Activated CD4-positive, alpha-beta T cell treated with anti-CD3 and anti-CD28 coated beads for 36 hours (primary cell): Measurements from ENCODE around the gene CCDC116. TPM values are rescaled to one million over a fixed set of nuclear protein-coding genes. Genes with fewer than 3 reads are reported as not detected.
A peak's percentile ranks its signal among the peaks of the same experiment; 100 is the strongest.
"Not testable (repeated sequence)": the region's sequence is repeated elsewhere in the genome, so short reads cannot be mapped to it uniquely, and the experiment has no call there.

ENCODE experiments used
- ATAC-seq: fragments of 200-7000 bp; cut with Tn5 transposase; one replicate; pipeline ENCODE4 v1.10.0; 2021; ENCODE audit warnings: mild to moderate bottlenecking, moderate library complexity
- CTCF ChIA-PET: fragments of 350-600 bp; sonication (Branson Sonifier 250); formaldehyde crosslinking; loops from one replicate; lab custom pipeline; 2021; ENCODE audit warnings: antibody characterized with exemption; lab: Charles Lee
- POLR2A ChIA-PET: fragments of 350-600 bp; sonication (Branson Sonifier 250); formaldehyde crosslinking; loops from one replicate; lab custom pipeline; 2021; ENCODE audit warnings: antibody characterized with exemption, inconsistent platforms; lab: Charles Lee
- DNase-seq: peaks from one replicate; pipeline ENCODE4 v3.0.0-alpha.2; 2020
- H3K27ac Mint-ChIP-seq: one replicate; pipeline ENCODE4 v1.8.0; 2021; ENCODE audit warnings: mixed read lengths
- H3K27me3 Mint-ChIP-seq: one replicate; pipeline ENCODE4 v1.8.0; 2021; ENCODE audit warnings: mixed read lengths
- H3K36me3 Mint-ChIP-seq: one replicate; pipeline ENCODE4 v1.8.0; 2021; ENCODE audit warnings: low read depth, mixed read lengths
- H3K4me1 Mint-ChIP-seq: one replicate; pipeline ENCODE4 v1.8.0; 2021; ENCODE audit warnings: mixed read lengths
- H3K4me3 Mint-ChIP-seq: one replicate; pipeline ENCODE4 v1.8.0; 2021; ENCODE audit warnings: mild to moderate bottlenecking, moderate library complexity, mixed read lengths
- H3K9me3 Mint-ChIP-seq: one replicate; pipeline ENCODE4 v1.8.0; 2021; ENCODE audit warnings: low read depth, mixed read lengths
- intact Hi-C, 2 experiments: fragments of 100-400 bp; cut with DNase I in 1 of 2; cut with micrococcal nuclease in 1 of 2; formaldehyde crosslinking; loops; one replicate each; pipeline versions ENCODE4 v1.14.2 to v1.15.1; 2022 to 2024; cut with DNase I, micrococcal nuclease
- total RNA-seq, 2 experiments: library from RNA; stranded (reverse); gene quantifications; one replicate each; pipeline ENCODE4 v1.2.3, GENCODE V29; 2021

The CCDC116 gene
- total RNA-seq, 2 experiments from 2014 or later: 0.23 to 0.33 TPM

DNA sequence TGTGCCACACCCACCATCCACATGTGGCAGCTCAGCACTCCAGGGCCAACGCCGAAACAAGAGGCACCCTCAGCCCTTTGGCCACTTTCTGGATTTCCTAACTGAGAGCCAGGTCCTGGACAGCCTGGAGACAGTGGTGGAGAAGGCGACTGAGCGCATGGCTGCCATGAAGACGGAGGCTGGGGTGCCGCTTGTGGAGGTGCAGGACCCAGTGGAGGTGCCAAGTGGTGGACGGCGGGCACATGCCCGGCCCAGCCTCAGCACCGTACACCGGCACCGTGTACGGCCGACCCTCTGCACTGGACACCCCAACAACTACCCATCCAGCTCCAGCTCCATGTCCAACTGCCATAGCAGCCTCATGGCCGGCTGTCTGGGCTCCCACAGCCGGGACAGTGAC is 1.5 kb downstream of the CCDC116 start:
- H3K27ac Mint-ChIP-seq: no peak overlapping the region
- intact Hi-C loops: no loop called here
- CTCF ChIA-PET: interaction anchor here (10.9 kb wide), 1 partner anchor 9 kb away, joined by 209 read pairs; the partner anchor contains the start of gene SDF2L1
- DNase-seq (no peak), ATAC-seq (no peak)
- POLR2A ChIA-PET: no interaction called here
- peaks cover 13% of the 10 kb centered on the region for H3K4me1 Mint-ChIP-seq
- no peaks in the 10 kb centered on the region for H3K9me3 Mint-ChIP-seq
- no peak overlapping the region for H3K4me3 Mint-ChIP-seq
- no peaks in the 10 kb centered on the region for H3K27me3 Mint-ChIP-seq
- H3K36me3 Mint-ChIP-seq: peaks cover 2% of the 10 kb centered on the region

DNA sequence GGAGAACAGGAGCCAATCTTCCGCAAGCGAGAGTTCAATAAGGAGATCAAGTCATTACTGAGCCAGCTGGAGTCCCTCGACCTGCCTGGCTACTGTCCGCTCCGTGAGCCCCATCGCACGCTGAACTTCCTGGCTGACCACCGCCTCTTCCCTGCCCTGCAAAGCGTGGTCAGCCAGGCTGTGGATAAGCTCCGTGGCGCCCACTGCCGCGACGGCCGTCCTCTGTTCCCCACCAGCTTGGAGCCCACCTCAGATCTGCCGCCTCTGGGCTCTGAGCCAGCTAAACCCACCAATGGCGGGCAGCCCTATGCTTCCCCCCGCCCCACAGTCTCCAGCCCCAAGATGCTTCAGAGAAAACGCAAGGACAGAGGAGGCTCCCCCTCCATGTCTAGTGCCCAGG is 2.3 kb downstream of the CCDC116 start:
- H3K4me1 Mint-ChIP-seq: peaks cover 13% of the 10 kb centered on the region
- H3K4me3 Mint-ChIP-seq: no peak overlapping the region
- POLR2A ChIA-PET: no interaction called here
- CTCF ChIA-PET: interaction anchor here (0.6 to 10.9 kb wide), 2 partner anchors 8 to 66 kb away, joined by 3 to 209 read pairs; partner anchors contain the start of gene SDF2L1
- H3K27me3 Mint-ChIP-seq: no peaks in the 10 kb centered on the region
- no peaks in the 10 kb centered on the region for H3K9me3 Mint-ChIP-seq
- ATAC-seq (no peak), DNase-seq (no peak)
- H3K36me3 Mint-ChIP-seq: no peaks in the 10 kb centered on the region
- H3K27ac Mint-ChIP-seq: no peak overlapping the region
- intact Hi-C loops: no loop called here

DNA sequence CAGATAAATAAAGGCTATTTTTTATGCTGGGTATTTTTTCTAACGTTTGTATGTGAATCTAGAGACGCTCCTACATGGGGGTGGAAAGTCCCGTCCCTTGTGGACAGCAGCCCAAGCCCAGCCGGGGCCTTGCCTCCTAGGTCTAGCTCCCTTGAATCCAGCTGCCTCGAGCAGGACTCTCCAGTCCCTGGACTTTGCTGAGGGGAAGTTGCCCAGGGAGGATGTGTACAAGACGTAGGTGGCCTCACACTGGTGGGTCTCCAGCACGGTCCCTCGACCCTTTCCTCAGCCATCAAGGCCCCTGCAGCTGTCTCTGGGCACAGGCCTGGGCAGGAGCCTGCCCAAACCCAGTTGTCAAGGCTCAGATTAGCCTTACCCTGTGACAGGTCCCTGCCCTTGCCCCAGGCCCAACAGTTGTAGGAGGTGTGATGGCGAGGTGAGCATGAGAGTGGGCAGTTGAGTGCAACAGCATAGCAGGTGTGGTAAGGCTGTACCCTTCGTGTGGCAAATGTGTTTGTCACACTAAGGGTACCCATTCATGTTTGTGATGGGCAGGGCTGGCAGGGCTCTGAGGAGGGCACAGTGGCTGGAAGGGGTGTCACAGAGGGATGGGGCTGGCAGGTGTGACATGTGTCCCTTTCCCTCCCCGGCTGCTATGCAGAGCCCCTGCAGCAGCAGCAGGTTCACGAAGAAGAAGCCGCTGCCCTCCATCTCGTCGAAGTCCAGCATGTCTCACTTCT is 3.4 kb downstream of the CCDC116 start:
- H3K4me3 Mint-ChIP-seq: no peak overlapping the region
- DNase-seq (no peak), ATAC-seq (no peak)
- intact Hi-C loops: no loop called here
- no peaks in the 10 kb centered on the region for H3K9me3 Mint-ChIP-seq
- ChIA-PET CTCF (interaction anchor here (10.9 kb wide), 1 partner anchor 7 kb away, joined by 209 read pairs; the partner anchor contains the start of gene SDF2L1), POLR2A (no interaction called here)
- peaks cover 8% of the 10 kb centered on the region for H3K4me1 Mint-ChIP-seq
- H3K36me3 Mint-ChIP-seq: no peaks in the 10 kb centered on the region
- H3K27ac Mint-ChIP-seq: no peak overlapping the region
- no peaks in the 10 kb centered on the region for H3K27me3 Mint-ChIP-seq

DNA sequence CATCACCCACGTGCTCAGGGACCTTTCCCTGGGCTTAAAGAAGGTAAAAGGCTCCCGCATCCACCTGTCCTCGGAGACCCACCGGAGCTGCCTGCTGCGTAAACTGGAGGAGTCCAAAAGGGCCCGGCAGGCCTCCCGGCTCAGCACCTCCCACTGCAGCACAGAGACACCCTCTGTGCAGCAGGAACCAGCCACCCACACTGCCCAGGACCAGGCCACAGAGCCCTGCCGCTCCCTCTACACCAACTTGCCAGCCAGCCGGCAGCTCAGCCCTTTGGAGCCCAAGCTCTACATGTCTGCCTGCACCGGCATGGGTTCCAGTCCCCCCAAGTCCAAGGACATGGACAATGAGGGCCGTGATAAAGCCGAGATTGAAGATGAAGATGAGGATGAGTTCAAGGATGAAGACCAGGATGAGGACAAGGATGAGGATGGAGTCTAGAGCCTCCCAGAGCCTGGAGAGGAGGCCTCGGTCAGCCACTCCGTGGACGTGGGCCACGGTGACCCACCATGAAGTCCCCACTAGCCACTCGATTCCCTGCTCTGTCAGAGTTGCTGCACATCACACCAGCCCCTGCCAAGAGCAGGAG is 4.2 kb downstream of the CCDC116 start:
- ChIA-PET CTCF (interaction anchor here (0.9 to 10.9 kb wide), 2 partner anchors 7 kb away, joined by 3 to 209 read pairs; partner anchors contain the start of gene SDF2L1), POLR2A (no interaction called here)
- Mint-ChIP-seq H3K4me3 (no peak overlapping the region), H3K27me3 (peaks cover 2% of the 10 kb centered on the region), H3K27ac (no peak overlapping the region), H3K9me3 (no peaks in the 10 kb centered on the region), H3K36me3 (no peaks in the 10 kb centered on the region), H3K4me1 (peaks cover 14% of the 10 kb centered on the region)
- ATAC-seq (no peak), DNase-seq (no peak)
- intact Hi-C loops: no loop called here

DNA sequence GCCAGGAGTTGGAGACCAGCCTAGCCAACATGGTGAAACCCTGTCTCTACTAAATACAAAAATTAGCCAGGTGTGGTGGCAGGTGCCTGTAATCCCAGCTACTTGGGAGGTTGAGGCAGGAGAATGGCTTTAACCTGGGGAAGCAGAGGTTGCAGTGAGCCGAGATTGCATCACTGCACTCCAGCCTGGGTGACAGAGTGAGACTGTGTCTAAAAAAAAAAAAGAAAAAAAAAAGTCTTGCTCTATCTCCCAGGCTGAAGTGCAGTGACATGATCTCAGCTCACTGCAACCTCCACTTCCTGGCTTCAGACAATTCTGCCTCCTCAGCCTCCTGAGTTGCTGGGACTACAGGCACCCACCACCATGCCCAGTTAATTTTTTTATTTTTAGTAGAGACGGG is 4.9 kb downstream of the CCDC116 start:
- CTCF ChIA-PET: interaction anchor here (0.9 kb wide), 1 partner anchor 8 kb away, joined by 3 read pairs; no protein-coding TSS in a partner anchor
- H3K4me1 Mint-ChIP-seq: peaks cover 14% of the 10 kb centered on the region

DNA sequence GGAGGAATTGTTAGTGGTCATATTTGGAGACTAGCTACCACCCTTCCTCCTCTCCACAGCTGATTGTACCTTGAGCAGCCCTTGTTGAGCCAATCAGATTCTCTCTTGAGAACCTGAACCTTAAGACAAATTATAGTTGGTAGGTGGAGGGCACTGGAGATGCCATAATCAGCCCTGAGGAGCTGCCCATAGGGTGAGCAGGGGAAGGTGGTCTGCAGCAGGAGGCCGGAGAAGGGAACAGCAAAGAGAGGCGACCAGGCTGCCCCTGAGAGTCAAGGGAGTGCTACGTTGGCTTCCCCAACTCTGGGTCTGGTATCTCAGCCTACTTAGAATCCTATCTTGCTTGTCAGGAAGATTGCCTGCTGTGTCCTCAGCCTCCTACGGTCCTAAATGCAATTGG is 6.8 kb downstream of the CCDC116 start:
- Mint-ChIP-seq H3K36me3 (peaks cover 12% of the 10 kb centered on the region), H3K9me3 (no peaks in the 10 kb centered on the region), H3K27ac (no peak overlapping the region), H3K4me1 (peaks cover 23% of the 10 kb centered on the region), H3K27me3 (peaks cover 2% of the 10 kb centered on the region), H3K4me3 (no peak overlapping the region)
- ChIA-PET POLR2A (no interaction called here), CTCF (interaction anchor here (9.6 kb wide), 1 partner anchor 8 kb away, joined by 209 read pairs; the partner anchor contains the start of genes CCDC116 and YDJC)
- DNase-seq (no peak), ATAC-seq (no peak)
- intact Hi-C loops: no loop called here

More for the DNA sequence above, 4.9 kb downstream of the CCDC116 start:
- ATAC-seq, H3K4me3 Mint-ChIP-seq, DNase-seq, POLR2A ChIA-PET, H3K27me3 Mint-ChIP-seq, H3K36me3 Mint-ChIP-seq, H3K27ac Mint-ChIP-seq, H3K9me3 Mint-ChIP-seq, intact Hi-C loops: not testable (repeated sequence)

DNA sequence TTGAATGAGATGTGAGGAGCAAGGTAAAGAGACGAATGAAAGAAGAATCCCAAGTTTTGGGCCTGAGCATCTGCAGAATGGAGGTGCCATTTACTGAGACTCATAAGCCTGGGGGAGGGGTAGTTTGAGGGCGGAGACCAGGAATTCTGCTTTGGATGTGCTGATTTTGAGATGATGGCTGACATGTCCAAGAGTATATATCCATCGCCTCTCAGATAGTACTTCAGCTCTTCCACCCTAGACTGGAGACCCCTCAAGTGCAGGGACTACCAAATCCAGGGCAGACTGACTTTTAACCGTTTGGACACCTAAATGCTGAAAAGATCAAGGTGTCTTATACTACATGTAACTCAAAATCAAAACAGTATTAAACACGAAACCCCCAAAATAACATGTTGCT is 8.2 kb downstream of the CCDC116 start:
- peaks cover 2% of the 10 kb centered on the region for H3K27me3 Mint-ChIP-seq
- H3K27ac Mint-ChIP-seq: no peak overlapping the region
- peaks cover 15% of the 10 kb centered on the region for H3K36me3 Mint-ChIP-seq
- CTCF ChIA-PET: interaction anchor here (9.6 kb wide), 1 partner anchor 10 kb away, joined by 209 read pairs; the partner anchor contains the start of genes CCDC116 and YDJC
- H3K9me3 Mint-ChIP-seq: no peaks in the 10 kb centered on the region
- H3K4me3 Mint-ChIP-seq: peak overlapping the region; percentile 85
- peaks cover 23% of the 10 kb centered on the region for H3K4me1 Mint-ChIP-seq
- intact Hi-C loops: loop anchor here in 1 of 2 experiments (1.0 to 5.0 kb wide), 2 partner anchors 54 to 73 kb away; no protein-coding TSS in a partner anchor
- ATAC-seq (no peak), DNase-seq (no peak)
- POLR2A ChIA-PET: interaction anchor here (2.7 kb wide), 1 partner anchor 9 kb away, joined by 21 read pairs; the partner anchor contains the start of genes CCDC116 and YDJC

DNA sequence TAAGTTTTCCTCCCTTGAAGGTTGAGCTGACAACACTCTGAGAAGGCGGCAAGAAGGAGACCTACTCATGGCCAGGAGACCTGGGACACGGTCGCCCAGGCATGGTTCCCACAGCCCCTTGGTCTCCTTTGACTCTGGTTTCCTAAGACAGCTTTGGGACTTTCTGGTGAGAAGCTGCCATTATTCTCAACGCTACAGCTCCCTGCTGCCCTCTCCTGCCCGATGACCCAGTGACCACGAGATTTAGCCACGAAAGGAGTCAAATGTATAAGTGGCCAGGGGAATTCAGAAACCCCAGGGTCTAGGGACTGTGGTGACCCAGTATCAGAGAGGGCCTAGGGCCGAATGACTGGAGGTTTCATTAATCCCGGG is 8.8 kb downstream of the CCDC116 start:
- peaks cover 27% of the 10 kb centered on the region for H3K4me1 Mint-ChIP-seq
- H3K27me3 Mint-ChIP-seq: peaks cover 2% of the 10 kb centered on the region
- peaks cover 19% of the 10 kb centered on the region for H3K36me3 Mint-ChIP-seq
- POLR2A ChIA-PET: interaction anchor here (0.8 to 4.3 kb wide), 3 partner anchors 10 to 16 kb away, joined by 3 to 36 read pairs (median 21); partner anchors contain the start of genes CCDC116 and YDJC
- peak overlapping the region; percentile 85 for H3K4me3 Mint-ChIP-seq
- H3K27ac Mint-ChIP-seq: peak overlapping the region; percentile 20
- ATAC-seq (no peak), DNase-seq (no peak)
- intact Hi-C loops: loop anchor here in 1 of 2 experiments (1.0 to 5.0 kb wide), 2 partner anchors 54 to 73 kb away; no protein-coding TSS in a partner anchor
- no peaks in the 10 kb centered on the region for H3K9me3 Mint-ChIP-seq
- CTCF ChIA-PET: interaction anchor here (0.5 to 9.6 kb wide), 6 partner anchors 10 to 33 kb away, joined by 3 to 209 read pairs (median 6); partner anchors contain the start of genes CCDC116, PPIL2 and YDJC

DNA sequence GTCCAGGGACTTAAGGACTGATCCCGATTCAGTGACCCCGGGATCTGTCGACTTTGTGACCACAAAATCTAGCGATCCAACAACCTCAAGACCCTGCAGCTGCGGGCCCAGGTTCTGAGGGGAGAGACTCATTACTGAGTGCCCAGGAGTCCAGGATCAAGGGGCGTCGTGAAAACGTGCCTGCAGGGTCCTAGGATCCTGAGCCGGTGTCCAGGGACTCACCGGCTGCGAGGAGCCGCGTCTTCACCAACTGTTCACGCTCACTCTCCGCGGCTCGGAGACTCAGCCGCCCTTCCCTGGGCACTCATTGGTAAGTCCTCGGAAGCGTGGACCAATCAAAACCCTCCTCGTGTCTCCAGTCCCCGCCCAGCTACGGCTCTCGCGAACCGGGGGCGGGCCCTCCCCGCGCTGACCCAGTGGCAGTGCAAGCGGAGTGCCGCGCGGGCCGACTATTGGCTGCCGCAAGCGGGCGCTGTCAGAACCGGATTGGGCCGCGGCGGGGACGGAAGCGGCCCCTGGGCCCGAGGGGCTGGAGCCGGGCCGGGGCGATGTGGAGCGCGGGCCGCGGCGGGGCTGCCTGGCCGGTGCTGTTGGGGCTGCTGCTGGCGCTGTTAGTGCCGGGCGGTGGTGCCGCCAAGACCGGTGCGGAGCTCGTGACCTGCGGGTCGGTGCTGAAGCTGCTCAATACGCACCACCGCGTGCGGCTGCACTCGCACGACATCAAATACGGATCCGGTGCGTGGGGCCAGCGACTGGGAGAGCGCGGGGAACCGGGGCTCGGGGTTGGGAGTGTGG is 9.4 kb downstream of the CCDC116 start, which contains the start of gene SDF2L1:
Gene SDF2L1 (plus strand): TSS at position 514 of the 795 bp plus-strand sequence. CDS start 35 bp downstream, at position 549.
- H3K4me1 Mint-ChIP-seq: peaks cover 30% of the 10 kb centered on the region
- ChIA-PET POLR2A (interaction anchor here (0.8 to 4.3 kb wide), 5 partner anchors 11 to 73 kb away, joined by 3 to 36 read pairs (median 3); partner anchors contain the start of genes CCDC116 and YDJC), CTCF (interaction anchor here (0.5 to 9.6 kb wide), 11 partner anchors 10 to 67 kb away, joined by 3 to 209 read pairs (median 5); partner anchors contain the start of genes CCDC116, PPIL2 and YDJC)
- H3K27me3 Mint-ChIP-seq: peaks cover 2% of the 10 kb centered on the region
- intact Hi-C loops: loop anchor here (1.0 to 5.0 kb wide), 8 partner anchors 10 to 725 kb away; partner anchors contain the start of genes CRKL (in 1 of the 2), UBE2L3 (in 1 of the 2) and YDJC (in 1 of the 2)
- peak within 1 kb of the TSS; percentile 80 for H3K27ac Mint-ChIP-seq
- DNase-seq (peak; percentile 99), ATAC-seq (peak; percentile 99)
- H3K36me3 Mint-ChIP-seq: peaks cover 25% of the 10 kb centered on the region
- no peaks in the 10 kb centered on the region for H3K9me3 Mint-ChIP-seq
- peak within 1 kb of the TSS; percentile 85 for H3K4me3 Mint-ChIP-seq
